Trophoblast cell (in vitro differentiated cells and primary cell): ENCODE results near the gene NF2.
A peak's percentile ranks its signal among the peaks of the same experiment; 100 is the strongest.
"Not testable (repeated sequence)": the region's sequence is repeated elsewhere in the genome, so short reads cannot be mapped to it uniquely, and the experiment has no call there.

ENCODE experiments used
- DNase-seq, 2 donors: peaks; one replicate each; pipeline ENCODE4 v3.0.0-alpha.2; 2016
- H2AFZ ChIP-seq: 2 replicates; pipeline ENCODE4 v1.6.1; 2013; ENCODE audit warnings: low read length, moderate library complexity, mild to moderate bottlenecking; ENCODE audit not compliant: insufficient read depth, poor library complexity
- H2AK5ac ChIP-seq: 2 replicates; pipeline ENCODE4 v1.6.1; 2013; ENCODE audit warnings: mild to moderate bottlenecking, low read length
- H2BK120ac ChIP-seq: 2 replicates; pipeline ENCODE4 v1.6.1; 2013; ENCODE audit warnings: low read length, mild to moderate bottlenecking, moderate library complexity; ENCODE audit not compliant: insufficient read depth, poor library complexity
- H2BK12ac ChIP-seq: 2 replicates; pipeline ENCODE4 v1.6.1; 2013; ENCODE audit warnings: mild to moderate bottlenecking, low read length, moderate library complexity
- H2BK5ac ChIP-seq: 2 replicates; pipeline ENCODE4 v1.6.1; 2013; ENCODE audit warnings: low read length, low read depth, moderate library complexity, mild to moderate bottlenecking; ENCODE audit not compliant: poor library complexity
- H3K14ac ChIP-seq: 2 replicates; pipeline ENCODE4 v1.6.1; 2013; ENCODE audit warnings: mild to moderate bottlenecking, low read length
- H3K18ac ChIP-seq: 2 replicates; pipeline ENCODE4 v1.6.1; 2013; ENCODE audit warnings: mild to moderate bottlenecking, low read length
- H3K23ac ChIP-seq: 2 replicates; pipeline ENCODE4 v1.6.1; 2013; ENCODE audit warnings: low read length
- H3K27ac ChIP-seq: 2 replicates; pipeline ENCODE4 v1.5.1; 2013; ENCODE audit warnings: low read depth, mild to moderate bottlenecking, inconsistent platforms, low read length, moderate library complexity
- H3K27me3 ChIP-seq: 2 replicates; pipeline ENCODE4 v1.6.1; 2013; ENCODE audit warnings: inconsistent platforms, mild to moderate bottlenecking, low read length, moderate library complexity; ENCODE audit not compliant: insufficient read depth
- H3K36me3 ChIP-seq, 2 experiments: 1 replicate in 1 of 2; 2 replicates in 1 of 2; pipeline ENCODE4 v1.6.1; 2013; ENCODE audit warnings: low read length in 2 of 2, mild to moderate bottlenecking in 2 of 2, moderate library complexity in 1 of 2; ENCODE audit not compliant: insufficient read depth in 2 of 2, control insufficient read depth in 1 of 2
- H3K4ac ChIP-seq: 2 replicates; pipeline ENCODE4 v1.6.1; 2013; ENCODE audit warnings: low read depth, mild to moderate bottlenecking, low read length, moderate library complexity
- H3K4me1 ChIP-seq, 2 experiments: 1 replicate in 1 of 2; 2 replicates in 1 of 2; pipeline ENCODE4 v1.6.1; 2013; ENCODE audit warnings: low read length in 2 of 2, mild to moderate bottlenecking in 2 of 2, moderate library complexity in 1 of 2; ENCODE audit not compliant: insufficient read depth in 2 of 2, control insufficient read depth in 1 of 2
- H3K4me2 ChIP-seq: 2 replicates; pipeline ENCODE4 v1.6.1; 2013; ENCODE audit warnings: inconsistent platforms, mild to moderate bottlenecking, low read length, moderate library complexity
- H3K4me3 ChIP-seq: 2 replicates; pipeline ENCODE4 v1.5.1; 2013; ENCODE audit warnings: mild to moderate bottlenecking, low read depth, low read length, inconsistent platforms
- H3K79me1 ChIP-seq: one replicate; pipeline ENCODE4 v1.6.1; 2013; ENCODE audit warnings: low read length
- H3K79me2 ChIP-seq: 2 replicates; pipeline ENCODE4 v1.6.1; 2013; ENCODE audit warnings: low read length, mild to moderate bottlenecking; ENCODE audit not compliant: control insufficient read depth, insufficient read depth, poor library complexity
- H3K9ac ChIP-seq: 2 replicates; pipeline ENCODE4 v1.6.1; 2013; ENCODE audit warnings: mild to moderate bottlenecking, low read length
- H3K9me3 ChIP-seq: 2 replicates; pipeline ENCODE4 v1.6.1; 2013; ENCODE audit warnings: low read depth, mild to moderate bottlenecking, control low read depth, inconsistent platforms, low read length; ENCODE audit not compliant: insufficient read depth
- H4K12ac ChIP-seq: 2 replicates; pipeline ENCODE4 v1.6.1; 2013; ENCODE audit warnings: low read depth, mild to moderate bottlenecking, low read length, moderate library complexity
- H4K8ac ChIP-seq: 2 replicates; pipeline ENCODE4 v1.6.1; 2013; ENCODE audit warnings: low read depth, mild to moderate bottlenecking, low read length, moderate library complexity
- H4K91ac ChIP-seq: one replicate; pipeline ENCODE4 v1.6.1; 2013; ENCODE audit warnings: low read depth, mild to moderate bottlenecking, low read length, moderate library complexity
- WGBS: extraction: QIAGEN DNeasy Blood & Tissue Kit; methylation state at CpG from one replicate; pipeline ENCODE4 v1.1.7; 2013; ENCODE audit warnings: missing lambda C conversion rate; ENCODE audit not compliant: insufficient read length, insufficient coverage; ENCODE audit errors: extremely low coverage; 5-methylcytosine and 5-hydroxymethylcytosine counted together

NF2 gene

GRCh38 chr22:29597871-29598683 is 5.4 kb upstream of the NF2 start:
- not testable (repeated sequence) for H2BK120ac ChIP-seq, H3K14ac ChIP-seq, H4K91ac ChIP-seq, H3K27me3 ChIP-seq, H2AFZ ChIP-seq, H3K79me2 ChIP-seq, H3K4me2 ChIP-seq, H2BK5ac ChIP-seq, H3K9me3 ChIP-seq, H3K23ac ChIP-seq, H3K79me1 ChIP-seq, H4K8ac ChIP-seq, H3K36me3 ChIP-seq, H3K4me3 ChIP-seq, H3K9ac ChIP-seq, H3K27ac ChIP-seq, H3K18ac ChIP-seq, H2AK5ac ChIP-seq, H3K4me1 ChIP-seq, DNase-seq, H3K4ac ChIP-seq, H2BK12ac ChIP-seq, H4K12ac ChIP-seq
- WGBS = no CpG with 5 or more reads among the region's 57 CpGs

DNA sequence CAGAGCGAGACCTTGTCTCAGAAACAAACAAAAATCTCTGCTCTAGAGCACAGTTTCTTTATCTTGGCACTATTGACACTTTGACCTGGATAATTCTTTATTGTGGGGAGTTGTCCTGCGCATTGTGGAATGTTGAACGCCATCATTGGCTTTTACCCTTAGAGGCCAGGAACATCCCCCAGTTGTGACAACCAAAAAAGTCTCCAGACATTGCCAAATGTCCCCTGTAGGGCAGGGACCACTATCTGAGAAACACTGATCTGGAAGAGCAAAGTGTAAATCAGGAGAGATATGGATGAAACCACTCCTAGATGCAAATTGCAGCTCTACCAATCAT is 4.8 kb upstream of the NF2 start:
- H3K18ac ChIP-seq = no peak overlapping the region
- no peaks in the 10 kb centered on the region for H3K36me3 ChIP-seq
- no peak overlapping the region for H2AK5ac ChIP-seq
- H3K4me2 ChIP-seq = no peak overlapping the region
- no CpG with 5 or more reads among the region's 3 CpGs for WGBS
- H3K27ac ChIP-seq = no peak overlapping the region
- H3K27me3 ChIP-seq = no peaks in the 10 kb centered on the region
- H3K79me2 ChIP-seq = peaks cover 1% of the 10 kb centered on the region
- no peak for DNase-seq
- H3K23ac ChIP-seq = no peak overlapping the region
- no peak overlapping the region for H3K9ac ChIP-seq
- H3K79me1 ChIP-seq = peaks cover 3% of the 10 kb centered on the region
- no peak overlapping the region for H3K4ac ChIP-seq
- no peak overlapping the region for H3K4me3 ChIP-seq
- H4K8ac ChIP-seq = no peak overlapping the region
- H4K91ac ChIP-seq = no peak overlapping the region
- H3K14ac ChIP-seq = no peak overlapping the region
- H2AFZ ChIP-seq = no peak overlapping the region
- no peaks in the 10 kb centered on the region for H3K4me1 ChIP-seq
- no peak overlapping the region for H2BK120ac ChIP-seq
- H3K9me3 ChIP-seq = no peaks in the 10 kb centered on the region
- no peak overlapping the region for H4K12ac ChIP-seq
- no peak overlapping the region for H2BK12ac ChIP-seq
- H2BK5ac ChIP-seq = no peak overlapping the region

DNA sequence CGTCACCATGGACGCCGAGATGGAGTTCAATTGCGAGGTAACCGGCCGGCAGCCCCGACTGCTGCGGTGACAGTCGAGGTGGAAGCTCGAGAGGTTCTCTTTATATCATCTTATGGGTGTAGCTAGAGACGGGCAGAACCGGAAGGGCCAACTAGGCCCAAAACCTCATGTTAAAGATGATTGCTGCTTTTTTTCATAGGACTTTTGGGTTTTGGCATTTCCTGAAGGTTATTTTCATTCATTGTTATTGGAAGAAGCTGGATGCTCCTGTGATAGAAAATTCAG is 585 bp downstream of the NF2 start:
- no peak overlapping the region for H2BK5ac ChIP-seq
- H3K9me3 ChIP-seq = no peaks in the 10 kb centered on the region
- H3K14ac ChIP-seq = peak overlapping the region; percentile 82
- peak overlapping the region; percentile 79 for H3K4me2 ChIP-seq
- H3K18ac ChIP-seq = peak overlapping the region; percentile 84
- H3K4me3 ChIP-seq = peak overlapping the region; percentile 75
- peak overlapping the region; percentile 87 for H4K12ac ChIP-seq
- DNase-seq = peak in 1 of 2 donors; percentile 39
- H2BK120ac ChIP-seq = peak overlapping the region; percentile 68
- no CpG with 5 or more reads among the region's 12 CpGs for WGBS
- no peaks in the 10 kb centered on the region for H3K36me3 ChIP-seq
- H2AK5ac ChIP-seq = no peak overlapping the region
- no peak overlapping the region for H3K23ac ChIP-seq
- peak overlapping the region; percentile 59 for H3K9ac ChIP-seq
- no peaks in the 10 kb centered on the region for H3K27me3 ChIP-seq
- peak overlapping the region; percentile 76 for H3K4ac ChIP-seq
- no peak overlapping the region for H2BK12ac ChIP-seq
- peaks cover 2 to 8% of the 10 kb centered on the region in 2 experiments for H3K4me1 ChIP-seq
- peaks cover 4% of the 10 kb centered on the region for H3K79me2 ChIP-seq
- H4K91ac ChIP-seq = peak overlapping the region; percentile 90
- peak overlapping the region; percentile 88 for H4K8ac ChIP-seq
- peaks cover 6% of the 10 kb centered on the region for H3K79me1 ChIP-seq
- peak overlapping the region; percentile 76 for H2AFZ ChIP-seq
- peak overlapping the region; percentile 57 for H3K27ac ChIP-seq

GRCh38 chr22:29605527-29605850 is 2.1 kb downstream of the NF2 start:
- WGBS = no CpG with 5 or more reads among the region's 5 CpGs

More at GRCh38 chr22:29605527-29605850, 2.1 kb downstream of the NF2 start:
- Histone ChIP-seq H3K23ac (no peak overlapping the region), H2BK12ac (no peak overlapping the region), H2AFZ (no peak overlapping the region), H3K79me1 (peaks cover 6% of the 10 kb centered on the region), H3K36me3 (no peaks in the 10 kb centered on the region), H4K8ac (no peak overlapping the region), H3K27me3 (no peaks in the 10 kb centered on the region), H2BK120ac (no peak overlapping the region), H3K4me1 (peaks cover 2 to 8% of the 10 kb centered on the region in 2 experiments), H4K91ac (no peak overlapping the region), H3K18ac (no peak overlapping the region), H3K4me3 (no peak overlapping the region), H3K9ac (no peak overlapping the region), H3K9me3 (no peaks in the 10 kb centered on the region), H3K4ac (no peak overlapping the region), H3K14ac (no peak overlapping the region), H3K4me2 (no peak overlapping the region), H3K27ac (no peak overlapping the region), H3K79me2 (peaks cover 4% of the 10 kb centered on the region), H2AK5ac (no peak overlapping the region), H2BK5ac (no peak overlapping the region), H4K12ac (no peak overlapping the region)
- peak; percentile 53 to 85 for DNase-seq
